ENCODE measurements around the gene PUM2.
A peak's percentile ranks its signal among the peaks of the same experiment; 100 is the strongest.
"Not testable (repeated sequence)": the region's sequence is repeated elsewhere in the genome, so short reads cannot be mapped to it uniquely, and the experiment has no call there.

The PUM2 gene

DNA sequence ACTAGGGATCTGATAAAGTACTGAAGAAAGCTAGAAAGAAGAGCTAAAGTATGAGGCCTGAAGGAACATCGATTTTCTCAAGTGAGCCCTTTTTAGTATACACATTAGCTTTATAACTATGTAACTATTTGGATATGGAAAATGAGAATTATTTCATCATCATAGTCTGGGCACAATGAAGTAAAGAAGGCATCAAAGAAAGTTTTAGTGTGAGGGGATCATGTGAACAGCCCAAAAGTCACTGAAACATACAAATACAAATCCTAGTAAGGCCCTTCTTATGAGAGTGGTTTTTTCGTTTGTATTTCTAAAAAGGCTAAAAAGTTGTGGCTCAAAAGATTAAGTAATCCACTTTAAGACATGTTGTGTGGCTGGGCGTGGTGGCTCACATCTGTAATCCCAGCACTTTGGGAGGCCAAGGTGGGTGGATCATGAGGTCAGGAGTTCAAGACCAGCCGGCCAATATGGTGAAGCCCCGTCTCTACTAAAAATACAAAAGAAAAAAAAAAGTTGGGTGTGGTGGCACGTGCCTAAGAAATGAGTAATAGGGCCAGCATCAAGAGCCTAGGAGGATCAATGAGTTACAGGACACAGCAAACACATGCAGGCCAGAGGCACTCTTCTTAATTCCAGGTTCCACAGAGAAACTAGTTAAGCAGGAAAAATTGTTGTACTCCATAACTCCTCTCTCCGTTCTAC lies 61.9 kb downstream of the PUM2 start:
- DNase-seq: no peak

- peak; percentile 68 for DNase-seq
These were observed 67.6 kb downstream of the PUM2 start for GRCh38 chr2:20282916-20283592.

DNA sequence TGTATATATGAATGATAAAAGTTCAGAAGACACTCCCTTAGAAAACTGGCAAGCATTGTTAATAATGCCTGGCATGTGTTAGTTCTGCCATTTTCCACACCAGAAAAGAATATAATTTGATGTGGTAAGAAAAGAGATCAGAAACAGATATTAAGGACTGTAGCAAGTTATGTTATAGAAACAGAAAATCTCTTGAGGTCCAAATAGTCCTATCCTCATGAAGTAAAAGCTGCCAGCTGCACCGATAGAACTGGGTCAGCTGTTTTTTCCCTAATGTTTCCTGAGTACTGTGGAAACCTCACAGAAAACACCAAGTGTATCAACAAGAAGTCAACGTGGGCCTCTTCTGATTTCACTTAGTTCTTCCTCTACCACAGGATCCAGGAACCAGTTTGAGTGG lies 68.8 kb downstream of the PUM2 start:
- no peak for DNase-seq

GRCh38 chr2:20273042-20273441 lies 77.6 kb downstream of the PUM2 start:
- DNase-seq: no peak

GRCh38 chr2:20268317-20268716 lies 82.3 kb downstream of the PUM2 start:
- not testable (repeated sequence) for DNase-seq

- no peak for DNase-seq
These were observed 83.1 kb downstream of the PUM2 start for GRCh38 chr2:20267529-20267928.

DNA sequence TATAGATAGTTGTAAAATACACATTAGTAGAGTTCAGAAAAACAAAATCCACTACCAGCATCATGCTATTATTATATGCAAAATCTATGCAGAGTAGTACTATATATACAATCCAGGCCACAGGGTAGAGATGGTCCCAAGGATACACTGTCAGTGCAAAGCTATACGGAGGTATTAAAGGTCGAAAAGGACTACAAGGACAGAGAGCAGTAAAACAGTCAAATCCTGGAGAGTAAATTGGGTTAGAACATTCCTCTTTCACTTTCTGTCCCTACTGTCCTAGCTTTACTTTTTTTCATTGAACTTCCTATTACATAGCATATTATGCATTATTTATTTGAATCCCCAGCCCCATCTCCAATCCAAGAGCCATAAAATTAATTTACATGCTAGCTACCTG lies 86.0 kb downstream of the PUM2 start:
- no peak for DNase-seq

DNA sequence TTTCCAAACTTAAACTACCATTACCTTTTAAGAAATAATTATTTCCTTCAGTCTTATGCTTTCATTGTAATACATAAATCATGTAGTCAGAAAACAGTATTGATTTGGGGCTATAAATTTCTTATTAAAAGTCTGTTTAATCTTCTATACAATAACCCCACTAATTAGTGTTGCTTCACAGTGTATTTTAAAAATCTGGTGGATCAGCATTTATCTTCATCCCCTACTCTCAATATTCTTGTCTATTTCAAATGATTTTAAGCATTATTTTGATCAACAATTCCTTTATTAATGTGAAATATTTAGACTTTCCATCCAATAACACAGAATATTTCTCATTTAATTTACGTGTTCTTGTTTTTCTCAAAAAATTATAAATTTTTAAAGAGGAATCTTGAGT lies 93.2 kb downstream of the PUM2 start:
- DNase-seq: no peak

- no peak for DNase-seq
These were observed 95.9 kb downstream of the PUM2 start for GRCh38 chr2:20254731-20255130.

DNA sequence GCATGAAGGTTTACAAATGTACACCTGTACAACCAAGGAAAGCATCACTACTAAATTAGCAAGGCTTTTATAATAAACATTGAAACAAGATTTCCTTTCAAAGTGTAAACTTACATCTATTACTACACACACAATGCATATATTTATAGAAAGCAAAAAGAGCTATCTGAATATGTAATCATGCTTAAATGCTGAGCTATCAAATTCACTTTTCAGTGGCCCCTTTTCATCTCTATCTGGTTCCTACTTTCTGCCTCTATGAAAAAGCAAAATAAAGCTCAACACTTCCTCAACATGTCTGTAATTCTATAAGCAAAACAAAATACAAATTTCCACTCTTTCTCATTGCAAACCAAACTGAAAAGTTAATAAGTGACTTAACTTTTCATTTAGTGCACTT lies 100.2 kb downstream of the PUM2 start:
- no peak for DNase-seq

DNA sequence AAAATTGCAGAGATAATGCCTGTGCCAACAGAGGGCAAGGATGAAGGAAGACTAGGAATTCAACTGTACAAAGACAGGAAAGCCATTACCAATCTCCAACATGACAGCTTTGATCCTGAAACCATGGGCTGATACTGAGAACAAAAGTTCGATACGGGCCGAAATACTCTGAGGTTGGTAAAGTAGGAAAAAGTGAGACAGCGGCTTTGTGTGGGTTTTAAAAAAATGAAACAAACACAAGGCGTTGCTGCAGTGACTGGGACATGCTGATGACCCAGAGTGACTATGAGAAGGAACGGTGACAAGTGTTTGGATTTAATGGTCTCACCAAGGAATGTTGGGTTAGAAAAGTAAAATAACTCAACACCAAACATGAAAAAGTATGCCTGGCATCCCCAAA lies 101.5 kb downstream of the PUM2 start:
- no peak for DNase-seq

DNA sequence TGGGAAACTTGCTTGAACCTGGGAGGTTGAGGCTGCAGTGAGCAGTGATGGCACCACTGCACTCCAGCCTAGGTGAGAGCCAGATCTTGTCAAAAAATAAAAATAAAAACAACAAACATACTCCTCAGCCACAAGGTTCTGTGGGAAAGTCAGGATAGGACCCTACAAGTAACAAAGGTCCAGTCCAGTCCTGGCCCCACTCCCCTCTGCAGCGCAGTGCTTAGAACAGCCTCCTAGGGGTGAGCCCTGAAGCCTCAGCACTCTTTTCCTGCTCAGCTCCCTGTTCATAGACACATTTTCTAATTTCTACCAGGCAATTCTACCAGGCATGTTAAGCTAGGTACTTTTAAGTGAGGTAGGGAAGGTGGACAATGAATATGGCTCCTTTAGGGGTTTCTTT lies 103.6 kb downstream of the PUM2 start:
- no peak for DNase-seq

DNA sequence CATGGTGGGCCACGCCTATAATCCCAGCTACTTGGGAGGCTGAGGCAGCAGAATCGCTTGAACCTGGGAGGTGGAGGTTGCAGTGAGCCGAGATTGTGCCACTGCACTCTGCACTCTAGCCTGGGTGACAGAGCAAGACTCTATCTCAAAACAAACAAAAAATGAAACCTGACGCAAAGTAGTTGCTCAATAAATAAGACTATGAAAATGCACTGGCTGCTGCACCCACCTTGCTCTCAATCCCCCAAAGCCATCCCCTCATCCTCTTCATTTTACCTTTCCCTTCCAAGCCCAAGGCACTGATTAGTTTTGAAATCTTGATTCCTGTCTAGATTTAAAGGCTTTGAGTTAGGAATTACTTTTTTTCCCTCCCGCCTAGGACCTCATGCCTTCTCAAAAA lies 107.0 kb downstream of the PUM2 start:
- DNase-seq: not testable (repeated sequence)

DNA sequence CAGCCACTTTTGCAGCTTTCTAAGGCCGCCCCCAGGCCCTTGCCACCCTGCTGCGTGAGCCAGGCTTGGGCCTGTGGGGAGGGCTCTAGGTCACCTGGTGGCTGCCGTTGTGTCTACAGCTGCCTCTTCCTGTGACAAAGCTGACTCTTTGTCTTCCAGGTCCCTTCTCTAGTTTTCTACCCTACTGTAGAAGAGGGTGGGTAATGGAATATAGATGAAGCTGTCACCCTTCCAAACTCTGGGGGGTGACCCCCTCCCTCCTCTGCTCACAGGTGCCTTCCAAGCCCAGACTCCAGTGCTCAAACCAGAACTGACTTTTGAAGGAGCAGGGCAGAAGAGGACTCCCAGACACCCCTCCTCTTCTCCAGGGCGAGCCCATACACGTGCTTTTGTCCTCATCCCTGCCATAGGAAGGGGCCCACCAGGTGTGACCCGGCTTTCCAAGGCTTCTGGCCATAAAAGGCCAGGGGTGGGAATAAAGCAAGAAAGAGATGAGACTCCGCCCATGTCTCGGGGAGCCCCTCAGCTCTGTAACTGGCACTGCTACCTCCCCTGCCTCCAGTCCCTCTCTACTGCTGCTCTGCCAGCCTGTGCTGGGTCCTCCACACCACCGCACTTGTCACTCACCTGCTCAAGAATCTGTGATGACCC lies 107.8 kb downstream of the PUM2 start:
- DNase-seq: no peak

DNA sequence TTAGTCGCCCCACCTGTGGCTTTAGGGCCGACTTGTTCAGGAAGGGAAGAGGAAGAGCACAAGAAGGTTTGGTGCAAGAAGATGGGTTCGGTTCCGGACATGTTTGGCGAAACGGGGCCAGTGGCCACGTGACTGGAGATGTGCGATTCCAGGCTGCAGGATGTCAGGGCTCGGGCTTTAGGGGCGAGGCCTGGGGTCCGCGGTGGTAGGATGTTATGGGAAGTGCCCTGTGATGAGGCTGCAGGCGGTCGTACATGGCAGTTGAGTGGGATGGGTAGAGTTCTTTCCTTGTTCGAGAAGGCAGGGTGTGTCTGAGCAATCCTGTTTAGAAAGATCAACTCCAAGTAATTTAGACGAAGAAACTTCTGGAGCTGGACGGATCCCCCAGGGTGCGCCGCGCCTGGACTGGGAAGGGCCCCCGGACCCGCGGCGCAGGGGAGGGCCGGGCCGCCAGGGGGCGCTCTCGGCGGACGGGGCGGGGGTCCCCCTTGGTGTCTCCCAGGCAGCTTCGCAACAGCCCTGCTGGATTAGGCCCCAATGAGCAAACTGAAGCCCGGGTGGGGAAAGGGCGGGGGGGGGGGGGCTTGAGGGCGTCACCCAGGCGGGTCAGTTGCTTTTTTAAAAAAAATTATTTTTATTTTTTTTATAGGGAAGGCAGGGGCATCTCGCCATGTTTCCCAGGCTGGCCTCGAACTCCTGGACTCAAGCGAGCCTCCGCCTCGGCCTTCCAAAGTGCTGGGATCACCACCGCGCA lies 108.5 kb downstream of the PUM2 start:
- DNase-seq: no peak

GRCh38 chr2:20240291-20240690 lies 110.4 kb downstream of the PUM2 start:
- not testable (repeated sequence) for DNase-seq

DNA sequence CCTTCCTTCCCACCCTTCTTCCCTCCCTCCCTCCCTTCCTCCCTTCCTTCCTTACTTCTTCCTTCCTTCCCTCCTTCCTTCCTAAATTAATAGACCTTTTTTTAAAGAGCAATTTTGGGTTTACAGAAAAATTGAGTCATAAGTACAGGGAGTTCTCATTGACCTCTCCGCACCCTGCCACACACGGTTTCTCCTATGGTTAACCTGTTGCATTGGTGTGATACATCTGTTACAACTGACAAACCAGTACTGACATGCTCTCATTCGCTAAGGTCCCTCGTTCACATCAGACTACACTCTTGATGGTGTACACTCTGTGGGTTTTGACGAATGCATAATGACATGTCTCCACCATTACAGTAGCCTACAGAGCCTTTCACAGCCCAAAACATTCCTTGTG lies 114.1 kb downstream of the PUM2 start:
- no peak for DNase-seq

GRCh38 chr2:20235655-20236305 lies 114.9 kb downstream of the PUM2 start:
- DNase-seq: no peak

DNA sequence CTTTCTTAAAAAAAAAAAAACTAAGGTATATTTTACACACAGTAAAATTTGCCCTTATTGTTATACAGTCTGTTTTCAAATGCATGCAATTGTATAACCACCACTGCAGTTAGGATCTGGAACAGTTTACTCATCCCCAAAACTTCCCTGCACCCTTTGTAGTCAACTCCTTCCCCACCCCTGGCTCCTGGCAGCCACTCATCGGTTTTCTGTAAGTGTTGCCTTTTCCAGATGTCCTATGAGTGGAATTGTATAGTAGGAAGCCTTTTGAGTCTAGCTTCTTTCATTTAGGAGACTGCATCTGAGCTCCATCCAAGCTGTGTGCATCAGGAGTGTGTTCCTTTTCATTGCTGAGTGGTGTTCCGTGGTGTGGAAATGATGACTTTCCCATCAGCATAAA lies 116.0 kb downstream of the PUM2 start:
- not testable (repeated sequence) for DNase-seq

GRCh38 chr2:20232837-20233207 lies 117.8 kb downstream of the PUM2 start:
- no peak for DNase-seq

GRCh38 chr2:20231598-20232026 lies 119.0 kb downstream of the PUM2 start:
- DNase-seq: no peak

DNA sequence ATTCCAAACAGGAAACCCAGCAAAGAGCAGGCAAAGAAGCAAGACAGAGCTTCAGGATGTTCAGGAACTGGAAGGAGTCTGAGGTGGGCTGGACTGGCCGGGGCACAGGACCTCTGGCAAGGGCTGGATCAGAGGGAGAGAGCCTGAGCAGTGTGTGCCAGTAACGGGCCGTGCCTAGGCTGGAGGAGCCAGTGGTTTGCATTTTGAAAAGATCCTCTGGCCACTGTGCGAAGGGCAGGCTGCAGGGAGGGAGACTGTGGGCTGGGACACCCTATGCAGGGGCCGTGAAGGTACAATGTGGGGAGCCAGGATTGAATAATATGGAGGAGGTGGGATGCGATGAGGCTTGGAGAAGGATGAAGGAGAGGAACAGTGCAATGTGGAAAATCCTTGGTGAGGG lies 119.5 kb downstream of the PUM2 start:
- DNase-seq: no peak

DNA sequence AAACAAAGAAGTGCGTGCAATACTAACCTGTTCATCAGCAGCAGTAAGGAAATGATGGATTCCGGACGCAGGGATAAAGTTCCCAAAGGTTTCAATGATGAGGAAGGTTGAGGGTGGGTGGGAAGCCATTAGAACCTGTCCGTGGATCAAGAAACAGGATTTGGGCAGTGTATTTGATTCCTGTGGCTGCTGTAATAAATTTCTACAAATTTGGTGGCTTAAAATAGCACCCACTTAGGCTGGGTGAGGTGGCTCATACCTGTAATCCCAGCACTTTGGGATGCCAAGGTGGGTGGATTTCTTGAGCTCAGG lies 120.6 kb downstream of the PUM2 start:
- DNase-seq: no peak
